NCI-H446 (cell line): Measurements from ENCODE around the gene HEATR5A.
"Not testable (repeated sequence)": the region's sequence is repeated elsewhere in the genome, so short reads cannot be mapped to it uniquely, and the experiment has no call there.

Experiments
- DNase-seq, 2 experiments: peaks; one replicate each; lab custom pipeline; 2025; lab: John Stamatoyannopoulos, UW

Gene HEATR5A

DNA sequence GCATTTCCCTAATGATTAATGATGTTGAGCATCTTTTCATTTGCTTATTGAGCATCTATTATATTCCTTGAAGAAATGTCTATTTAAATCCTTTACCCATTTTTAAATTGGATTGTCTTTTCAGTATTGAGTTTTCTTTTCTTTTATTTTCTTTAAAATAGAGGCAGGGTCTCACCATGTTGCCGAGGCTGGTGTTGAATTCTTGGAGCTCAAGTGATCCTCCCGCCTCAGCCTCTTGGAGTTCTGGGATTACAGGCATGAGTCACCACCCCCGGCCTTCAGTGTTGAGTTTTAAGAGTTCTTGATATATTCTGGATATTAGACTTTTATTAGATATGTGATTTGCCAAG is 139.5 kb downstream of the HEATR5A start:
- DNase-seq = no peak

DNA sequence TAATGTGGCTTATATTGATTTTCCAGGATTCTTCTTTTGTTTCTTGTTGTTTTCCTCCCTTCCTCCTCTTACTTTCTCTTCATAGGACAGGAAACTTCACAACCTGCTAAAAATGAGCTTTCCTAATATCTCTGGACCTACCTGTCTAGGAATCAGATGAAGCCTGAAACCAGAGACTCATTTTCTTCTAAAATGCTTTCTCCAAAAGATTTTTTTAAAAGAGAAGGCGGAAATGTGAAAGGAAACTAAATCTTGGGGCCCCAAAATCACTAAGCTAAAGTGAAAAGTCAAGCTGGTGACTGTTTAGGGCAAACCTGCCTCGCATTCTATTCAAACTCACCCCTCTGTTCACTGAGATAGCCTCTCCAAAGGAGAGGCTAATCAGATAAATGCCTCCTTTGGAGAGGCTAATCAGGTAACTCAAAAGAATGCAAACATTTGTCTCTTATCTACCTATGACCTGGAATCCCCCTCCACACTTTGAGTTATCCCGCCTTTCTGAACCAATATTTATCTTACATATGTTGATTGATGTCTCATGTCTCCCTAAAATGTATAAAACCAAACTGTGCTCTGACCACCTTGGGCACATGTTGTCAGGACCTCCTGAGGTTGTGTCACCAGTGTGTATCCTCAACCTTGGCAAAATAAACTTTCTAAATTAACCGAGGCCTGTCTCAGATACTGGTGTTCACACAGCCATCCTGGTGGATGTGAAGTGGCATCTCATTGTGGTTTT is 140.0 kb downstream of the HEATR5A start:
- no peak for DNase-seq

DNA sequence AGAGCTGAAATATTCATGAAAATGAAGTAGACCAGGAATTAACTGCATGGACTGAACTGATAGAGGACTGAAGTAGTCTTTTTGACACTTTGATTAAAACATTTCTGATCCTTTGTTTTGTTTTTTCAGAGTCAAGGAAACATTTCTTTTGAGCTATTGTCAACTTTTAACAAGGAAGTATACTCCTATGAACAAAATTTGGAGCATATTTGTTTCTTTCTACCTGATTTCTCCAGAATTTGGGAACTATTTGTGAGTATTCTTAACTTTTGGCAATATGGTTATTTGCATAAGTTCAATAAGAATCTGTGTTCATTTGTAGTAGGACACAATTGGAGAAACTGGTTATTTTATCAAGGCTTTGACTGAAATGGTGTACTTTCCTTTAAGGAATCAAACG is 141.5 kb downstream of the HEATR5A start:
- DNase-seq = no peak

DNA sequence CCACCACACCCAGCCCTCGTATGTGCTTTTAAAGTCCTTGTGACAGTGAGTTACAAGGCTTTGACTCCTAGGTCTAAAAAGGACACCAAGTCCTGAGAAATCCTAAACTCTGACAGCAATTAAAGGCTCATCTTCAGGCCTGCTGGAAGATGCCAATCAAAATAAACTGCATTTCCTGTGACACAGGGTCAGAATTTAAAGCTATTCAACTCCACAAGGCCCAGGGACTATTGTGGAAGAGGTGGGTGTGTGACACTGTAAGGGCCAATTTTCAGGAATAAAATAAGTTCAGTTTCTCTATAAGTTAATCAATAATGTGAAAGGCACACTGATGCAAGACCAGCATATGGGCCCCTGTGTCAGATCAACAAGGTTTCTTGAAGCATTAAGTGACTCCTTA is 143.3 kb downstream of the HEATR5A start:
- no peak for DNase-seq

DNA sequence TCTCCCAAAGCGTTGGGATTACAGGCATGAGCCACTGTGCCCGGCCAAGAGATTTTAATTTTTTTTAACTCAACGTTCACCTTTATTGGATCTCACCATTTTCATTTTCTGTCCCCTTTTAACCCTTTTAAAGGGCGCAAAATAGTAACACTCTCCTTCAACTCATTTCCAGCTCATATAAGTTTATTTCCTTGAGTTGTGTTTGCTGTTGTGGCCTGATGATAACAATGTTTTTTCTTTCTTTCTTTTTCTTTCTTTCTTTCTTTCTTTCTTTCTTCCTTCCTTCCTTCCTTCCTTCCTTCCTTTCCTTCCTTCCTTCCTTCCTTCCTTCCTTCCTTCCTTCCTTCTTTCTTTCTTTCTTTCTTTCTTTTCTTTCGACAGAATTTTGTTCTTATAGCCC is 143.9 kb downstream of the HEATR5A start:
- DNase-seq = not testable (repeated sequence)

DNA sequence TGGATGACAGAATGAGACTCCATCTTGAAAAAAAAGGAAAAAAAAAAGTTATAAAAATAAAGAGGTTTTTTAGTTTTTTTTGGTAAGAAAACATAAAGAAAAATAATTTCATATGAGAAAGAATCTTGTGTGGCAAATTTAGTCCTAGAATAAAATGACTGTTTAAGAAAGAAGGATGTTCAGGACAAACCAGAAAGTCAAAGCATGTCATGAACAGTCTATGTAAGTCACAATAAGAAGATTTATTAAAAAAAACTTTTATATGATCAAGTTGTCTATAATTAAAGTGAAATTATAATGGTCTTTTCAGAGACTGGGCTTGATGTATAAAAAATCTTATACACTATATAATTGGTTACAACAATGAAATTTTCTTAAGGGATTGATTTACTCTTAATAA is 144.6 kb downstream of the HEATR5A start:
- no peak for DNase-seq

DNA sequence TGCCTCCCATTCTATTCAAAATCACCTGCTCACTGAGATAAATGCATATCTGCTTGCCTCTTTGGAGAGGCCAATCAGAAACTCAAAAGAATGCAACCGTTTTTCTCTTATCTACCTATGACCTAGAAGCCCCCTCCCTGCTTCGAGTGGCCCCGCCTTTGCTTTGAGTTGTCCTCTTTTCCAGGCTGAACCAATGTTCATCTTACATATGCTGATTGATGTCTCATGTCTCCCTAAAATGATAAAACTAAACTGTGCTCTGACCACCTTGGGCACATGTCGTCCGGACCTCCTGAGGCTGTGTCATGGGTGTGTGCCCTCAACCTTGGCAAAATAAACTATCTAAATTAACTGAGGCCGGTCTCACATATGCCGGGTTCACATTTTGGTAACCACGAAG is 148.7 kb downstream of the HEATR5A start:
- DNase-seq = no peak

DNA sequence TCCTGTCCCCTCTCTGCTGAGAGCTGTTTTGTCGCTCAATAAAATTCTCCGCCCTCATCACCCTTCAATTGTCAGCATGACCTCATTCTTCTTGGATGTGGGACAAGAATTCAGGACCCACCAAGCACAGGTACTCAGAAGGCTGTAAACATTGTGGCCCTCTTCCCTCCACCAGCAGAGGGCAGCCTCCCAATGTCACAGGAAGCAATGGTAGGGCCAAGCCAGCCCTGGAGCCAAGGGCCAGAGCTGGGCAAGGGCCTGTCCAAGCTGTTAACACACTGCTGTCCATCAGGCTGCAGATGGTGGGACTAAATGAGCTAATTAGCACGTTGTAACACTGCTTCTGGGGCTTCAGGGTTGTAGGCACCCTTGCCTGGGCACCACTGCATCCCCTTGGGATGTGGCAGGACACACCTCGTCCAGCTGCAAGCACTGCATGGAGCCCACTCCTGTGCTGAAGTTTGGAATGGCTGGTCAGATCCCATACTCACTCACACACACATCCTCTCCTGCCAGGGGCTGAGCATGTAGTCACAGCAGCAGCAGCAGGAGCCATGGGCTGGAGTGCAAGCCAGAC is 150.1 kb downstream of the HEATR5A start:
- DNase-seq = no peak

DNA sequence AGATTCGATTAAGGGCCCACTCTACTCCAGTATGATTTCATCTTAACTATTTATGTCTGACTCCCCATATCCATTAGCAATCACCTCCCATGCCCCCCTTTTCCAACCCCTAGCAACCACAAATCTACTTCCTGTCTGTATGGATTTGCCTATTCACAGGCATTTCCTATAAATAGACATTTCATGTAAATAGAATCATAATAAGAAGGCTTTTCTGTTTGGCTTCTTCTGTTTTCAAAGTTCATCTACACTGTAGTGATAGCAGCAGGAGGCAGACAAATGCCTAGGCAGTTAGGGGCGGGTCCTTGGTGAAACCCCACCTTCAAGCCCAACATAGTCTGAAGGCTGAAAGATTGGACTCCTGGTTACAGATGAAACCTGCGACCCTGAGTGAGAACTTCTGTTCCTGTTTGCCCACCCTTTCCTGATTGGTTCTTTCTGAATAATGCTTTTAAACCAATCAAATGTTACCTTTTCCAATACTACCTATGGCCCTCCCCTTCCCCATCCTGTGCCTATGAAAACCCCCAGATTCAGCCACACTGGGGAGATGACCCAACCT is 150.6 kb downstream of the HEATR5A start:
- no peak for DNase-seq

DNA sequence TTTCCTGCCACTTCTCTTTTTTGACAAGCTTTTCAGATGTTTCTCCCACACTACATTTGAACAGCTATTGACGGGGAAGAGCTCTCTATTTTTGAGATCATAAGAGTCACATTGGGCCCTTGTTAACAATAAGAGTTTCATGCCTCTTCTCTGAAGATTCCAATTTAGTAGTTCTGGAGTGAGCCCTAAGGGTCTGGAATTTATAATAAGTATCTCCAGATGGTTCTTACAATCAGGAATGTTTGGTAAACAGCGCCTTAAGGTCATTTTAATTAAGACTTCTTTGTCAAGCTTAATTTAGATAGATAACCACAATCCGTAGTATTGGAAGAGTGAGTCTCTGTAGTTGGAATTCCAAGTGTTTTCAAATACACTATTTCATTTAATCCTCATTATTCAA is 152.1 kb downstream of the HEATR5A start:
- DNase-seq = no peak

DNA sequence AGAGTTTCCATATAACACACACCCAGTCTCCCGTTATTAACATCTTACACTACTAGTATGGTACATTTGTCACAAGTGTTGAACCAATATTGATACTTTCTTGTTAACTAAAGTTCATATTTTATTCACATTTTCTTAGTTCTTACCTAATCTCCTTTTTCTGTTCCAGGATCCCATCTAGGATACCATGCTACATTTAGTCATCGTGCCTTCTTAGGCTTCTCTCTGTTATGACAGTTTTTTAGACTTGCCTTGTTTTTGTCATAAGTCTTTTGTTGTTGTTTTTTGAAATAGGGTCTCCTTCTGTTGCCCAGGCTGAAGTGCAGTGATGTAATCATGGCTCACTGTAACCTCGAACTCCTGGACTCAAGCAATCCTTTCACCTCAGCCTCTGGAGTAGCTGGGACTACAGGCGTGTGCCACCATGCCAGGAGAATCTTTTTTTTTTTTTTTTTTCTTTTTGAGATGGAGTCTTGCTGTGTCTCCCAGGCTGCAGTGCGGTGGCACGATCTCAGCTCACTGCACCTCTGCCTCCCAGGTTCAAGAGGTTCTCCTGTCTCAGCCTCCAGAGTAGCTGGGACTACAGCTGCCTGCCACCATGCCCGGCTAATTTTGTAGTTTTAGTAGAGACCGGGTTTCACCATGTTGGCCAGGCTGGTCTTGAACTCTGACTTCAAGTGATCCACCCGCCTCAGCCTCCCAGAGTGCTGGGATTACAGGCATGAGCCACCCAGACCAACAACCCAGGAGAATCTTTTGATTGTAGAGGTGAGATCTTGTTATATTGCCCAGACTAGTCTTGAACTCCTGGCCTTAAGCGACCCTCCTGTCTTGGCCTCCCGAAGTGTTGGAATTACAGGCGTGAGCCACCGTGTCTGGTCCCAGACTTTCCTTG is 153.7 kb downstream of the HEATR5A start:
- no peak for DNase-seq

DNA sequence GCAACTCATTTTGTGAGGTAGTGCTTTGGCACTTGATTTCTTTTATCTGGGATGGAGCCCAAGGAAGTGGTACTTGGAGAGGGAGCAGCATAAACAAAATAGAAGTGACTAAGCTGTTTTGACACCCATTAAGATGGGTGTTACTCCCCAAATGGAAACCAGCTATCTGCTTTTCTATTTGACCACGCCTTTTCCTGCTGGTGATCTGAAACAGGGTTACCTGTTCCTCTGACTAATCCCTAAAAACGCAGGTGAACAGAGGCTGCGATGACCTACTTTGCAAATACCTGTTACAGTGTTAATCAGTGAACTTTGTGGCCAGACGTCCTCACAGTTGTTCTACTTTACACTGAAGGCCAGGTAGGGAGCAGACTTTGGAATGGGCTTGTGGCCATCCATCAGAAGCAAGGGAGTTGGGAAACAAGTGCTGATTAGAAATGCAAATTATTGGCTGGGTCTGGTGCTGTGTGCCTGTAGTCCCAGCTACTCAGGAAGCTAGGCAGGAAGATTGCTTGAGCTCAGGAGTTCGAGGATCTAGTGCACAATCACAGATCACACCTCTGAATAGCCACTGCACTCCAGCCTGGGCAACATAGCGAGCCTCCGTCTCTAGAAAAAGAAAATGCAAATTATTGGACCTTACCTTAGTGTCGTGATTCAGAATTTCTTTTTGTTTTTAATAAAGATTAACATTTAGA is 154.5 kb downstream of the HEATR5A start:
- DNase-seq = peak in 1 of 2 experiments; percentile 7

DNA sequence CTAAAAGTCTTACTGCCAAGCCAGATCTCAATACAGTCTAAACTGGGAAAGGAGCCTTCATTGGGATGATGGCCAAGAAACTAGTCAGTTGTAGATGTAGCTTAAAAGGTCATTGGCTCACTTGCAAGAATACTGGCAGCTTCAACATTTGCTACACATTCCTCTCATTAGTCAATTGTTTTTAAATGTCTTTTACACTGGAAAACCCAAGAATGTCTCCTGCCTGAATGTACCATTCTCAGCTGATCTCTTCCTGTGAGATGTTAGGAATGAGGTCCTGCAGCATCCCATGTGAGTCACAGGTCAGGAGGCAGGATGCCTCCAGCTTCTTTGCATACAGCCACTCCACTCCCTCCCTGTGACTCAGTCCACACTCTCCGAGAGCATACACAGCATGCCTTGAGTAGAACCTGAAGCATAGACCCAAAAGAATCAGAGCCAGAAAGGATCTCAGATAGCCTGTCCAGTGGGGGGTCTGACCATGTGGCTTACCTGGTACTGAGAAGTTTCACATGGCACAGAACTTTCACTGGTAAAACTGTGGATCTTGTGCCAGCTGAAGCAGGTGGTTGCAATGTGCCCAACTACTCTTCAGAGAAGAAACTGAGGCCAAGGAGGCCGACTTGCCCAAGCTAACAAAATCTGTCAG is 156.7 kb downstream of the HEATR5A start:
- peak; percentile 87 to 89 for DNase-seq

DNA sequence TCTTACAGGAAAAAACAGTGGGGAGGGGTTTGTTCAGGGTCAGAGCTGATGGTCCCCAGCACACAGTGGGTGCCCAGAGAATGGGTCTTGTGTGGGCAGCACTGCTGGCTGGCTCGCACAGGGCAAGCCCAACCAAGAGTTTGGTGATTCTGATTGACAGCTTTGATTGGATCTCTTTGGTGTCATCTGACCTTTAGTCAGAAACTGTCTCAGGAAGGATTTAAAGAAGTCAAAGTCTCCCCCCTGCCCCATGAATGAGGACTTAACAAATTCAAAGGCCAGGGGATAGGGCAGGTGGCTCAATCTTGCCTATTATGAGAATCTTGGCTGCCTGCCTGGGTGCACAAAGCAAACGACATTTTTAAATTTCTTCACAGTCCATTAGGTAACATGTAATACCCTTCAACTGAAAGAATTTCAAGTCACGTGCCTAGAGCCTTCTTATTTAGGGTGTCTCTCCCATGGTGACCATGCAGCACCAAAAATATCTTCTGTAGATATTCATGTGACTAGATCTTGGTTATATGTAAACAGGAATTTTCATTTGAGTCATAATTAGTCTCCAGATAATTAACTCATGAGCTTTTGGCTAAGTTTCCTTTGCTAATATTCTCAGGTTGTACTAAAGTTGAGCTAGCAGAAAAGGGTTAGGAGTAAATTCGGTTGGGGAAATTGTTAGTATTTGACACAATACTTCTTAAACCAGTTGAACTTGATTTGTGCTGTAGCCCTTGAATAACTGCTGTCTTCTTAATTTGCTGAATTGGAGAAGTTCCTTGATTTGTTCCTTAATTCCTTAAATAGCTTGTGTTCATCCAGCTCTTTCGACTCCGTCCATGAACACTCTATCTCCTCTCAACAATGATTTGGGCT is 158.3 kb downstream of the HEATR5A start:
- DNase-seq = peak; percentile 82 to 89

DNA sequence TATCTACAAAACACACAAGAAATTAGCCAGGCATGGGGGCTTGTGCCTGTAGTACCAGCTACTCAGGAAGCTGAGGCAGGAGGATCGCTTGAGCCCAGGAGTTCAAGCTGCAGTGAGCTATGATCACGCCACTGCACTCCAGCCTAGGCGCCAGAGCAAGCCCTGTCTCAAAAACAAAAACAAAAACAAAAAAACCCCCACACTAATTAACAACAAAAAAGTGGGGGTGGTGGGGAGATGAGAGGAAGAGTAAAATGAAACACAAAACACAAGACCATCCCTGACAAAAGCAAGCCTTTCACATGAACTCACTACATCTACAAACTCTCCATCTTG is 158.9 kb downstream of the HEATR5A start:
- no peak for DNase-seq

DNA sequence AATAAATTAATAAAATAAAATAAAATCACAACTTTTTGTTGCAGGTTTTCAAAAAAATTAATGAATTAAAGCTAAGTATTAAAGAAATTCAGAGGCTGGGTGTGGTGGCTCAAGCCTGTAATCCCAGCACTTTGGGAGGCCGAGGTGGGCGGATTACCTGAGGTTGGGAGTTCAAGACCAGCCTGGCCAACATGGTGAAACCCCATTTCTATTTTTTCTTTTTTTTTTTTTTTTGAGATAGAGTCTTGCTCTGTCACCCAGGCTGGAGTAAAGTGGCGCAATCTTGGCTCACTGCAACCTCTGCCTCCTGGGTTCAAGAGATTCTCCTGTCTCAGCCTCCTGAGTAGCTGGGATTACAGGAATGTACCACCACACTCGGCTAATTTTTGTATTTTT is 161.3 kb downstream of the HEATR5A start:
- not testable (repeated sequence) for DNase-seq

DNA sequence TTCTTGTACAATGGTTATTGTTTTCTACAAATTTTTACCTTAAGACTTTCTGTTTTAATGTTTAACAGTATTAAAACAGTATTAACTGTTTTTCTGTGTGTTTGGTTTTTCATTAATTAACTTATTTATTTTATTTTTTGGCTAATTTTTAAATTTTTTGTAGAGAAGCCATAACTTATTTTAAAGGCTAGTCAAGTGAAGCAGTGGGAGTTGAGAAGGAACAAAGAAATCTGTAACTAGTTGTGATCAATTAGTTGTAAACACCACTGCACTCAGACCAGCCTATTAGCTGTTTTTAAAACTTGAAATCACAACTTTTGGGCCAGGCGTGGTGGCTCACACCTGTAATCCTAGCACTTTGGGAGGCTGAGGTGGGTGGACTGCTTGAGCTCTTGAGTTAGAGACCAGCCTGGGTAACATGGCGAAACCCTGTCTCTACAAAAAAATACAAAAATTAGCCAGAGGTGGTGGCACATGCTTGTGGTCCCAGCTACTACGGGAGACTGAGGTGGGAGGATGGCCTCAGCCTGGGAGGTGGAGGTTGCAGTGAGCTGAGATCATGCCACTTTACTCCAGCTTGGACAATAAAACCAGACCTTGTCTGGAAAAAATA is 161.8 kb downstream of the HEATR5A start:
- no peak for DNase-seq

DNA sequence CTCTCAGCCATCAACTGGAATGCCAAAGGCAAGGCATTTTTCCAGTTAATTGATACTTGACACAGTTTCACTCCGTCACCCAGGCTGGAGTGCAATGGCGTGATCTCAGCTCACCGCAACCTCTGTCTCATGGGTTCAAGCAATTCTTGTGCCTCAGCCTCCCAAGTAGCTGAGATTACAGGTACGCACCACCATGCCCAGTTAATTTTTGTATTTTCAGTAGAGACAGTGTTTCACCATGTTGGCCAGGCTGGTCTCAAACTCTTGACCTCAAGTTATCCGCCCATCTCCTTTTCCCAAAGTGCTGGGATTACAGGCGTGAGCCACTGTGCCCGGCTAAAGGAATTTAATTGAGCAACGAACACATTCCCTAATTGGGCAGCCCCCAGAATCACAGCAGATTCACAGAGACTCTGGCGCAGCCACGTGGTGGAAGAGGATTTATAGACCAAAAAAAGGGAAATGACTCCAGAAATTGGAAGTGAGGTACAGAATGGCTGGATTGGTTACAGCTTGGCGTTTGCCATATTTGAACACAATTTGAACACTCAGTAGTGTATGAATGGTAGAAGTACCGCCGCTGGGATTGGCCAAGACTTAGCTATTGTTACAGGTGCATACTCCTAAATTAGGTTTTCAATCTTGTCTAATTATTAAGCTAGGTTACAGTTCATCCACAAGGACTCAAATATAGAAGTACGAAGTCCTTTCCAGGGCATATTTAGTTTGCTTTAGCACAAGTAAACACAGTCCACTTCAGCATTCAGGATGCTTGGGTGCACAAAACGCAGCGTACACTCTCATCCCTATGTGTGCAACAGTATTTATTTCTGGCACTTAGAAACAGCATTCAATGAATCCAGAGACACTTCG is 162.6 kb downstream of the HEATR5A start:
- DNase-seq = not testable (repeated sequence)

DNA sequence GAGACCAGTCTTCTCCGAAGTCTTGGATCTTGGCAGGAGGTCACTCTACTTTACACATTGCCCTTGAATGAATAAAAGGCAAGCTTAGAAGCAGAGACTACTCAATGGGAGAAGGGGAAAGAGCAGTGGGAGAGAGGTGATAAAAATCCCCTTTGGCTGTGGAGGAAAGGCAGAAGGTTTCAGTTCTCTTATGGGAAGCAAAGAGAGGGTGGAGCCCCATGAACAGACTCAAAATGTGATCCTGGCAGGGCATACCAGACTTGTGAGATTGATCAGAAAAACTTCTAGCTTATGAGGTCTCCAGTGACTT is 163.2 kb downstream of the HEATR5A start:
- DNase-seq = no peak
